ENCODE data around the gene DNER. TPM values are rescaled to one million over a fixed set of nuclear protein-coding genes. Genes with fewer than 3 reads are reported as not detected.

The DNER gene
- total RNA-seq, 4 donors from 2014 or later, result 1.9 to 24.7 (median 4.9) TPM

- TF ChIP-seq POLR2A (IDR thresholded peaks at IDR 0.05), result no peak
- no peak for TF ChIP-seq CTCF (IDR thresholded peaks at IDR 0.05)
- H3K4me3 ChIP-seq, result no peak overlapping the region
- no peaks in the 10 kb centered on the region for H3K9me3 ChIP-seq
- H3K27ac ChIP-seq, result no peak overlapping the region
- DNase-seq, result no peak
- intact Hi-C loops (cut with DNase I; ENCODE audit: low total_unique reads), result no loop called here
- H3K36me3 ChIP-seq, result no peaks in the 10 kb centered on the region
- no peaks in the 10 kb centered on the region for H3K4me1 ChIP-seq
- no peaks in the 10 kb centered on the region for H3K27me3 ChIP-seq
Measured at GRCh38 chr2:229601936-229602335, 112.4 kb downstream of the DNER start.

GRCh38 chr2:229601396-229601795 is 113.0 kb downstream of the DNER start:
- Histone ChIP-seq H3K4me3 (no peak overlapping the region), H3K4me1 (no peaks in the 10 kb centered on the region), H3K27me3 (no peaks in the 10 kb centered on the region), H3K9me3 (no peaks in the 10 kb centered on the region), H3K36me3 (no peaks in the 10 kb centered on the region), H3K27ac (no peak overlapping the region)
- no peak for DNase-seq
- TF ChIP-seq POLR2A (IDR thresholded peaks at IDR 0.05), result no peak
- TF ChIP-seq CTCF (IDR thresholded peaks at IDR 0.05), result no peak
- intact Hi-C loops (cut with DNase I; ENCODE audit: low total_unique reads), result no loop called here

GRCh38 chr2:229598227-229598626 is 116.1 kb downstream of the DNER start:
- intact Hi-C loops (cut with DNase I; ENCODE audit: low total_unique reads), result no loop called here

GRCh38 chr2:229596796-229597195 is 117.6 kb downstream of the DNER start:
- no peak overlapping the region for H3K27ac ChIP-seq
- H3K4me1 ChIP-seq, result no peaks in the 10 kb centered on the region
- no peak for DNase-seq
- intact Hi-C loops (cut with DNase I; ENCODE audit: low total_unique reads), result no loop called here
- no peaks in the 10 kb centered on the region for H3K9me3 ChIP-seq
- no peaks in the 10 kb centered on the region for H3K27me3 ChIP-seq
- TF ChIP-seq CTCF (IDR thresholded peaks at IDR 0.05), result no peak
- no peak for TF ChIP-seq POLR2A (IDR thresholded peaks at IDR 0.05)
- no peaks in the 10 kb centered on the region for H3K36me3 ChIP-seq
- no peak overlapping the region for H3K4me3 ChIP-seq

More at GRCh38 chr2:229598227-229598626, 116.1 kb downstream of the DNER start:
- DNase-seq, result no peak
- TF ChIP-seq CTCF (IDR thresholded peaks at IDR 0.05) (no peak), POLR2A (IDR thresholded peaks at IDR 0.05) (no peak)
- Histone ChIP-seq H3K4me3 (no peak overlapping the region), H3K27me3 (no peaks in the 10 kb centered on the region), H3K4me1 (no peaks in the 10 kb centered on the region), H3K9me3 (no peaks in the 10 kb centered on the region), H3K36me3 (no peaks in the 10 kb centered on the region), H3K27ac (no peak overlapping the region)

GRCh38 chr2:229591611-229592010 is 122.7 kb downstream of the DNER start:
- Histone ChIP-seq H3K27me3 (no peaks in the 10 kb centered on the region), H3K9me3 (no peaks in the 10 kb centered on the region), H3K4me3 (no peak overlapping the region), H3K4me1 (no peaks in the 10 kb centered on the region), H3K27ac (no peak overlapping the region), H3K36me3 (no peaks in the 10 kb centered on the region)
- no peak for TF ChIP-seq CTCF (IDR thresholded peaks at IDR 0.05)
- no peak for TF ChIP-seq POLR2A (IDR thresholded peaks at IDR 0.05)
- intact Hi-C loops (cut with DNase I; ENCODE audit: low total_unique reads), result no loop called here
- no peak for DNase-seq
